Fibroblast of upper back skin (primary cell): ENCODE data around the gene TRIM27.
"Not testable (repeated sequence)": the region's sequence is repeated elsewhere in the genome, so short reads cannot be mapped to it uniquely, and the experiment has no call there.

Source experiments
- DNase-seq: peaks from one replicate; pipeline ENCODE4 v3.0.0-alpha.2; 2013

TRIM27 gene

GRCh38 chr6:28862077-28862476, 61.7 kb downstream of the TRIM27 start:
- DNase-seq, result no peak

- DNase-seq, result no peak
These were observed 62.4 kb downstream of the TRIM27 start for GRCh38 chr6:28861339-28861738.

- no peak for DNase-seq
These were observed 63.2 kb downstream of the TRIM27 start for GRCh38 chr6:28860581-28860980.

- no peak for DNase-seq
These were observed 64.8 kb downstream of the TRIM27 start for GRCh38 chr6:28858963-28859362.

- no peak for DNase-seq
These were observed 67.2 kb downstream of the TRIM27 start for GRCh38 chr6:28856620-28857005.

- not testable (repeated sequence) for DNase-seq
These were observed 69.4 kb downstream of the TRIM27 start for GRCh38 chr6:28854405-28854804.
